GM19468 (cell line): ENCODE measurements around the gene FAM13A.
"Not testable (repeated sequence)": the region's sequence is repeated elsewhere in the genome, so short reads cannot be mapped to it uniquely, and the experiment has no call there.

Experiments used
- ATAC-seq: cut with Tn5 transposase; IDR thresholded peaks from one replicate; pipeline ENCODE4 v1.9.1; 2021; ENCODE audit warnings: mild to moderate bottlenecking, moderate library complexity, moderate number of reproducible peaks; ENCODE audit not compliant: unreplicated experiment; ENCODE audit errors: extremely low read depth

FAM13A gene

DNA sequence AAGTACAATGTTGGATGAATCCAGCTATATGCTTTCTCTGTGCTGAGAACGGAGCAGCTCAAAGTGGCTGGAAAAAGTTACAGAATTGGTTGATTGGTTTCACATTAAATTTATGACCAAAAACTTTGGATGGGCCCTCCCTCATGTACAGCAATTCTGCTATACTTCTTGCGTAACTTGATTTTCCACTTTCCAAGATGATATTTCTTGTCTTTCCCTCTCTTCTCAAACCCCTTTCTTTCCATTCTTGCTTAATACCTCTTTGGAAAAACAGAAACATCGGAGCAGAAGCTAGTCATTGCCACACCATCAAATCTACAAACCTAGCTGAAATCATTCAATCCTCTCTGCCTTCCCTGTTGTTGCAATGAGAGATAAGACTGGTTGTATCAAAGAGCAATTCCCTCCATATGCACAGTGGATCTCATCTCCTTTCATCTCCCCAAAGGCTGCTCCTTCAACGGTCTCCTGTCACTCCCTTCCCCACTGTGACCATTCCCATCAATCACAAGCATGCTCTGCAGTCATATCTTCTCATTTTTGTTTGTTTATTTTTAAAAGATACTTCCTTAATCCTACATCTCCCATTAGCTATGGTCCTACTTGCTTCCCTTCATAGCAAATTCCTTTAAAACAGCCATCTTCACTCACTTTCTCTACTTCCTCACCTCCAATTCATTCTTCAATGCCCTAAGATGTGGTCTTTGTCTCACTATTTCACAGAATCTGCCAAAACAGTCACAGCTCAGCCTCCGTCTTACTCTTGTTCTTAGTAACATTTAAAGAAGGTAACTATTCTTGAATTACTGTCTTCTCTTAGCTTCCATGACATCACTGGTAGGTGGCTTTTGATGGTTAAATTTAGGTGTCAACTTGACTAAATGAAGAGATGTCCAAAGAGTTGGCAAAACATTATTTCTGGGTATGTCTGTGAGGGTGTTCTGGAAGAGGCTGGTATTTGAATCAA is 145.5 kb downstream of the FAM13A start:
- no peak for ATAC-seq

DNA sequence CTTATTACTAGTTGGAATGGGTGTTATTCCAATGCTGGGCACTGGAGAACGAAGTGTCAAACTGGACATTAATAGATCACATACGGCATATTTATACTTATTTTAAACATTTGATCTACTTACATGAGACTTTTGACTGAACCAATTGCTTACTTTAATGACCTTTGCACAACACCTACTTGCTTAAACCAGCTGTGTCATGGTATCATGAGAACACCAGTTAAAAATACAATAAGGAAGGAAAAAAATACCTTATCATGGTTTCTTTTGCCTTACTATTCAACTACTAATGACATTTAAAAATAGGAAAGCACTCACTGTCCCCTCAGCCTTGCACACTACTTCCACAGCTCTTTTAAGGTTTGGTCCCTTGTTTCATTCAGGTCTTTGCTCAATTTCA is 146.9 kb downstream of the FAM13A start:
- ATAC-seq = no peak

DNA sequence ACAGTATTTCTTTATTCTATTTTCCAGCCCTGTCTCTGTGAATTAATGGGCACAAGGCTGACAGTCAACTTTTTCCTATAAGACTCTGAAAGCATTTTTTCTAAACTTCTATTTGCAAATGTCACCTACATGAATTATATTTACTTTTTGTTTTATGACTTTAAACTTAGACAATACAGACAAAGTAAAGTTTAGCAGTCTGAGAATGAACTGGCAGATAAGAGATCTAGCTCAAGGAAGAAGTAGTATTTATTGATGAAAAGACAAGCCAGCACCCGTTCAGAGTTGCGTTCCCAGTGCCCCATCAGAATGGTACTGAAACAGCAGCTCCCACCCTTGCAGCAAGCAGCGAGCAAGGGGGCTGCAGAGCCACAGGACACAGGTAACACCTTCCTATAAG is 148.5 kb downstream of the FAM13A start:
- no peak for ATAC-seq

DNA sequence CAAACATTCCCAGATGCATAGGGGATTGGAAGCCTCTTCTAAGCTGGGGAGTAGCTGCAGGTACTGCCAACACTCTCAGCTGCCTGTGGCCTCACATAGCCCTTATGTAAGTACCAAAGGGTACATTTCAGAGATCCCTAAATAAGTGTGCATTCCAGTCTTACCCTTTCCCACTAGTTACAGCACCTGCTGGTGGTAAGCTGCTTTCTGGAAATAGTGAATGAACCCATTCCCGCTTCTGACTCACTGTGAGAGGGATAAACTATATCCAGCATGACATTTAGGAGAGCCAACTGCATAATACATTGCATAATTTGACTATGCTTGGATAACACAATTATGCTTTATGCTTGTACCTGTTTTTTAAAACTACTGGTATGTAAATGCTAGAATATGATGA is 149.0 kb downstream of the FAM13A start:
- no peak for ATAC-seq

DNA sequence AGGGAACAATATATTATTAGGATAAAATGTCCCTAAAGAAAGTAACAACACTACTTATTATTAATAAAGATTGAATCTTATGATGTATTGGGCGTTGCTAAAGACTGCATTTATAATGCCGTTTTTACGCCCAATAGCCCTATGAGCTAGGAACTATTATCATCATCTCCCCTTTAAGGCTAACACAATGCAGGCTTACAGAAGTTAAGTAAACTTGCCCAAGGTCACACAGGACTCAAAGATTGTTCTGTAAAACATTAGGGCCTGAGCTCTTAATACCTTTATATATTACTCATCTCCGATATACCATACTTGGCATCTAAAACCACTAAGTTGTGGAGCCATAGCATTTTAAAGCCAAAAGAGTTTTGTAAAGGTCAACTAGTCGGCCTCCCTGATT is 149.5 kb downstream of the FAM13A start:
- ATAC-seq = no peak

DNA sequence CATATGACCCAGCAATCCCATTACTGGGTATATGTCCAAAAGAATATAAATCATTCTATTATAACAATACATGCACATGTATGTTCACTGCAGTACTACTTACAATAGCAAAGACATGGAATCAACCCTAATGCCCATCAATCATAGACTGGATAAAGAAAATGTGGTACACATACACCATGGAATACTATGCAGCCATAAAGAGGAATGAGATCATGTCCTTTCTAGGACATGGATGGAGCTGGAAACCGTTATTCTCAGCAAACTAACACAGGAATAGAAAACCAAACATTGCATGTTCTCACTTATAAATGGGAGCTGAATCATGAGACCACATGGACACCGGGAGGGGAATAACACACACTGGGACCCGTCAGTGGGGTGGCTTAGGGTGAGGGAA is 152.7 kb downstream of the FAM13A start:
- ATAC-seq = not testable (repeated sequence)

DNA sequence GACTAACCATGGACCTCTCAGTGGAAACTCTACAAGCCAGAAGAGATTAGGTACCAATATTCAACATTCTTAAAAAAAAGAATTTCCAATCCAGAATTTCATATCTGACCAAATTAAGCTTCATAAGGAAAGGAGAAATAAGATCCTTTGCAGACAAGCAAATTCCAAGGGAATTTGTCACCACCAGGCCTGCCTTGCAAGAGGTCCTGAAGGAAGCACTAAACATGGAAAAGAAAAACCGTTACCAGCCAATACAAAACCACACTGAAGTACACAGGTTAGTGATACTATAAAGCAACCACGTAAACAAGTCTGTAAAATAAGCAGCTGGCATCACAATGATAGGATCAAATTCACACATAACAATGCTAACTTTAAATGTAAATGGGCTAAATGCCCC is 156.6 kb downstream of the FAM13A start:
- ATAC-seq = no peak

DNA sequence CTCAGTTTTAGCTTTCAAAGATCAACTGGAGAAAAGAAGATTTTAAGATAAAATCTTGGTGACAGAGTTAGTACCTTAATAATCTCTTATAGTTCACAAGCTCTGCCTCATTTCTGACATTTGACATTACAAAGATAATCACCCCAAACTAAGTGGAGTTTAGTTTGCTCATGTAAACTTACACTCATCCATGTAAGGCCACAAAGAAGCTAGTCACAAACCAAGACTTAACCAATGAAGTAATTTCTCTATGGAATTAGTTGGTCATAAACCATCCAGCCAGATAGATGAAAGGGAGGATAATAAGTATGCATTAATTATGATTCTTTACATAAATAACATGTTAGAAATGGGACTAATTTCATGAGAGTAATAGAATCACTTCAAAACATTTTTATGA is 159.2 kb downstream of the FAM13A start:
- no peak for ATAC-seq

DNA sequence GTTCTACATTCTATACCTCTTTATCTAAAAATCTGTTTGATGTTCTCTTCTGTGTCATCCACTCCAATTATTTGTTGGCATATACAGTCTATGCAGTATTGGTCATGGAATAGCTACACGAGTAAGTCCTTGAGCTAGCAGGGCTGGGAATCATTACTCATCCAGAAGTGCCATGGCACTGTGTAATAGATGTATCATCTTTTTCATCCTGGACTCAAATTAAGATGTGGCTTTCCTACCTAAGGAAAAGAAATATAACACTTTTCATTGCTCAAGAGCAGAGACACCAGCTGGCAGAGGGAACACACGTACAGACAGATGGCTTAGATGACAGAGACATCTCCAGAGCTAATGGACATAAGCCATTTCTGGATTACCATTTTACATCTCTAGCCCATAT is 159.8 kb downstream of the FAM13A start:
- no peak for ATAC-seq

DNA sequence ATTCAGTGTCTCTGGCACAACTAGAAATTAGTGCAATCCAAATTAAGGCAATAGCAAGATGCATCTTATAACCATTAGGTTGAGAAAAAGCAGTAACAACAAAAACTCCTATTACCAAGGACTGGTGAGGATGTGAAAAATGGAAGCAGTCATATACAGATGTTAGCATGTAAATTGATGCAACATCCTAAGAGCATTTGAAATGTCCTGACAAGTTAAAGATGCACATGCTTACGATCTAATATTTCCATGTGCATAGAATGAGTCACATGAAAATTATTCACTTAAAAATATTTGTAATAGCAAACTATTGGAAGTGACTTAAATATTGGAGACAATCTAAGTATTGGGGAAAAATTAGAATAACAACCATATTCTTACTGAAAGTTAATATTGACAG is 163.0 kb downstream of the FAM13A start:
- ATAC-seq = no peak

DNA sequence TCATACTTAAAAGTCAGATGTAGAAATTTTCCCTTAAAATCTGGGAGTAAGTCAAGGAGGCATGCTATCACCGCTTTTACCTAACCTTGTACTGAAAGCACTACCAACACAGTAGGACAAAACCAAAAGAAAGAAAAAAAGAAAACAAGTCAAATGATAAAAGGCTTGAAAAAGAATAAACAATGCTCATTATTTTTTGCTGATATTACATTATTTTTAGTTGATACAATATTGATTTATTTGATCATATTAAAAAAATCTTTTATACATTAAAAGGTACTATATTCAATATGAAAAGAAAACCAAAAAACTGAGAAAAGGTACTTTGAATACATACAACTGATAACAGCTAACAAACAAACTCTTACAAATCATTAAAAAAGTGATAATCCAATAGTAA is 164.3 kb downstream of the FAM13A start:
- no peak for ATAC-seq

DNA sequence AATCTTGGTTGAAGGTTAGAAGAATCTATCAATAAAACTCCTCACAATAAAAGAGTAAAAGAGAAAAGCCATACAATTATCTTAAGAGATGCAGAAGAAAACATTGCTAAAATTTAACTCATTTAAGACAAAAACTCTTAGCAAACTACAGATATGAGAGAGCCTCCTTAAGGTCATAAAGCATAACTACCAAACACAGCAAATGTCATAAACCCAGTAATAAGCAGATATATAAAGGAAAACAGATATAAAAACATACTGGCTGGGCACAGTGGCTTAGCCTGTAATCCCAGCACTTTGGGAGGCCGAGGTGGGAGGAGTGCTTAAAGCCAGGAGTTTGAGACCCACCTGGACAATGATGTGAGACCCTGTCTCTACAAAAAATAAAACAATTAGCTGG is 165.3 kb downstream of the FAM13A start:
- ATAC-seq = no peak

DNA sequence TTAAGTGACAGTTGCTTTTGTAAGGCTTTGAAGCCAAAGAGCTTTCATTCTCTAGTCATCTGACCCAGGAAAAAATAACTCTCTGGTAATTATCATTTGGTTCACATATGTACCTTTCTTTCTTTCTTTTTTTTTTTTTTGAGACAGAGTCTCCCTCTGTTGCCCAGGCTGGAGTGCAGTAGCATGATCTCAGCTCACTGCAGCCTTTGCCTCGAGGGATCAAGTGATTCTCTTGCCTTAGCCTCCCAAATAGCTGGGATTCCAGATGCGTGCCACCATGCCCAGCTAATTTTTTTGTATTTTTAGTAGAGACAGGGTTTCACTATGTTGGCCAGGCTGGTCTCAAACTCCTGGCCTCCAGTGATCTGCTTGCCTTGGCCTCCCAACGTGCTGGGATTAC is 169.6 kb downstream of the FAM13A start:
- ATAC-seq = not testable (repeated sequence)

DNA sequence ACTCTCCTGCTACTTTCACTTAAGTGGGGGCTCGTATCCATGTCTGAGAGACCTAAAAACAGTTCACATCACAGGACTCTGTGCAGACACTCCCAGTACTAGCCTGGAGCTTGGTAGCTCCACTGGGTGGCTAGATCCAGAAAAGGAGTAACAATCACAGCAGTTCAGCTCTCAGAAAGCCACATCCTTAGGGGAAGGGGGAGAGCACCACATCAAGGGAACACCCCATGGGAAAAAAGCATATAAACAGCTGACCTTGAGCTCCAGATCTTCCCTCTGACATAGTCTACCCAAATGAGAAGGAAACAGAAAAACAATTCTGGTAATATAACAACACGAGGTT is 175.8 kb downstream of the FAM13A start:
- no peak for ATAC-seq

DNA sequence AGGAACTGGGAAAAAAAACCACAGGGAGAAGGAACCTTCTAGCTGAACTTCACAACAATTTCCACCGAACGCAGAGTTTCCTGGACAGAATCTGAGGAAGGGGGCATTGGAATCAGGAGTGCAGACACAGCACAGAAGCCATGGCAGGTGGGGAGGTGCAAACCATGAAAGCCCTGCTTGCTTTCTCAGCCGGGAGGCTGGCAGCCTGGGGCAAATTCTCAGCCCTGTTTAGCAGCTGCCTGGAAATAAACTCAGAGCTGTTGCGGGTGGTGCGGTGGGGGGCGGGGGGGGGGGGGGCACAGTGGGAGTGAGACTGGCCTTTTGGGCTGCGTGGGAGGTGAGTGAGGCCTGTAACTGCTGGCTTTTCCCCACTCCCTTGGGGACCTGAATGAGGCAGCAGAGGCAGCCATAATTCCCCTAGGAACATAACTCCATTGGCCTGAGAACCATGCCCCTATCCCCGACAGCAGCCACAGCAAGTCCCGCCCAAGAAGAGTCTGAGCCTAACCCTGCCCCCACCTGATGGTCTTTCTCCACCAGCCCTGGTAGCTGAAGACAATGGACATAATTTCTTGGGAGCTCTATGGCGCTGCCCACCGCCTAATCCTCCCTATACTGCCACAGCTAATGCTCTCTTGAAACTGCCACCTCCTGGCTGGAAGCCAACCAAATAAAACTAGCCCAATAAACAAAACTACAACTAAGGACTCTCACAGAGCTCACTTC is 176.3 kb downstream of the FAM13A start:
- no peak for ATAC-seq

DNA sequence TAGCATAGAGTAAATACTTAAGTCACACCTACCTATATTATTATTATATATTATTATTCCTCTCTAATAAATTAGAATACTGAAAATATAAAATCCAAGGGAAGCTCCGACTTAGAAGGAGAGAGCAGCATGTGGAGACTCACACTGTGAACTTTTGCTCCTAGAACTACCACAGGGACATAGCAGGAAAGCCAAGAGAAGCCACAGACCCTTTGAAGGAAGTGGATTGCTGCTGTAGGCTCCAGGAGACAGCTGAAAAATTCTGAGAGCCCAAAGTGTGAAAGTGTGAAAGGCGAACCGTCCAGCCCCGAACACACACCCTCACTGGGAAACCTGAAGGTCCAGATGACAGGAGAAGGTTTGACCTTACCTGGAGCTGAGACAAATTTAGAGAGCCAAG is 177.0 kb downstream of the FAM13A start:
- no peak for ATAC-seq

DNA sequence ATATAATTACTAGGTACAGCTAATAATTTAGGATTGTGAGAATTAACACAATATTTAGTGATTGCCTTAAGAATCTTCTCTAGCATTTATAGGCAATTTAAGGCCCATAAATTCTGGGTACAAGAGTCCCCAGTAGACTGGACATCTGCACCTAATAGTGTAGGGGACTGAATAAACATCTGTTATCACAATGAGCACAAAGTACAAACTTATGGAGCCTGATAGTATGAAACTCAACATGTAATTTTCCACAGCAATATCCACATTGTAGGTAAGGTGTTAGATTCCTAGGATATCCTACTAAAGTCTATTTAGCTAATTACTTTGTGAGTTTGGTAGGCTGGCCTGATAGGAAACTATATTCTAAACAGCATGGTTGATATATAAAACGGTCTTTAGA is 178.3 kb downstream of the FAM13A start:
- ATAC-seq = no peak

DNA sequence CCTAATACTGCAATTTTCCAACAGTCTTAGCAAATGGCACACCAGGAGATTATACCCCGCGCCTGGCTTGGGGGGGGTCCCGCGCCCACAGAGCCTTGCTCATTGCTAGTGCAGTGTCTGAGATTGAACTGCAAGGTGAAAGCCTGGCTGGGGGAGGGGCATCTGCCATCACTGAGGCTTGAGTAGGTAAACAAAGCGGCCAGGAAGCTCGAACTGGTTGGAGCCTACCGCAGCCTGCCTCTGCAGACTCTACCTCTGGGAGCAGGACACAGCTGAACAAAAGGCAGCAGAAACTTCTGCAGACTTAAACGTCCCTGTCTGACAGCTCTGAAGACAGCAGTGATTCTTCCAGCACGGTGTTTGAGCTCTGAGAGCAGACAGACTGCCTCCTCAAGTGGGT is 186.6 kb downstream of the FAM13A start:
- no peak for ATAC-seq

DNA sequence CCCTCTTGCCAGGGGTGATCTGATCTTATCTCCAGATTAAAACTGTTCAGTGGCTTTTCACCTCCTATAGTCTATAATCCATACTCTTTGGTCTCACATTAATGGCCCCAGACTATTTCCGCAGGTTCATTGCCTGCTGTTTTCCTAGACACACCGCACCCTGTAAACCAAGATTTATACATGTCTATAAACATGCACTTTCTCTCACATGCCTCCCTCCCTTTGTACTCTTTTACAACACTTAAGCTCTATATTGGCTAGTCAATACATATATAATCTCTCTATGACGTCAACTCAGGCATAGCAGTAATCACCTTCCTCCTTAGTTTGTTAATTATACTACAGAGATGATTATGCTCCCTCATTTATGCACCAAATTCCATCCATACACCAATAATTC is 188.5 kb downstream of the FAM13A start:
- ATAC-seq = no peak

DNA sequence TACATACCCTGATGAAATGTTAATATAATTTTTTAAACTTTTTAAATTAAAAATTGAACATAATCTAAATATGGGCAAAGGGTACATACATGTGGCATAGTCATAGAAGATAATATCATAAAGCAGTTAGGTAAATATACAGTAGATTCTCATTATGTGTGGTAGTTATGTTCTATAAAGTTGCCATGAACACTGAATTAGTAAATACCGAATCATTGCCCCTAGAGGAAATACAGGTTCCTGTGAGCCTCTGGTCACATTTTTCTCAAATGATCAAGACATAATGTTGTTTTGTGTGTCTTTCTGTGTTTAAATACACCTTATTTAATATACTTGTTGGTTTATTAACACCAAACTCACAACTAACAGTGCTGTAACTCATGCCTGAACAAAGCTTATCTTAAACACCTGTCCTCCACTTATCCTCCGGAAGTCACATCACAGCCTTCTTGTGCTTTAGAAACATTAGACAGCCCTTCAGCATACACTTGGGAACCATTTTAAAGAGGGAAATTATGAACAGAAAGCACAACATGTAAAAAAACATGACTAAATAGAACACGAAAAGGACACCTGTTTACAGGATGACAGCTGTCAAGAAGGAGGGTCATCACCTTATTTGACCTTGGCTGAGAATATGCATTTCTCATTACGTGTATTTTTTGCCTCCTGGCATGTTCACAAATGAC is 190.0 kb downstream of the FAM13A start:
- ATAC-seq = no peak

DNA sequence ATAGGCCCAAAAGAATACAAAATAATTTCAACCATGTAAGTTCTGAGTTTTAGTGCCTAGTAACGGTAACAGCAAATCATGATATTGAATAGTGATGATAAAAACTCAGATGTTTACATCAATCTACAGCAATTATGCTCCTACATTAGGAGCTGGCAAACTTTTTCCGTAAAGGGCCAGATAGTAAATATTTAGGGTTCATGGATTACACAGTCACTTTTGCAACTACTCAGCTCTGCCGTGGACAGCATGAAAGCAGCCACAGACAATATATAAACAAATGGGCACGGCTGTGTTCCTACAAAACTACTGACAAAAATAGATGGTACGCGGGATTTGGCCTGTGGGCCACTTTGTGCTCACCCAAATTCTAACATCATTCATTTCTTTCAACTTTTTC is 191.5 kb downstream of the FAM13A start:
- ATAC-seq = no peak
